HepG2 (cell line): ENCODE measurements around the gene MAMLD1. TPM values are rescaled to one million over a fixed set of nuclear protein-coding genes. Genes with fewer than 3 reads are reported as not detected.

ENCODE experiments used
- ATAC-seq: fragments of 200-7000 bp; cut with Tn5 transposase; 3 replicates; pipeline ENCODE4 v1.9.1; 2020; ENCODE audit warnings: mild to moderate bottlenecking, moderate library complexity
- BruUV-seq: library from RNA; stranded (reverse); fragments of 400-500 nt; replicated peaks from 2 replicates; lab custom pipeline; 2021; lab: Mats Ljungman, UMichigan
- CTCF ChIA-PET: fragments of 300-600 bp; formaldehyde crosslinking; extraction: SDS; loops from one replicate; lab custom pipeline; 2021; ENCODE audit warnings: low total read pairs, inconsistent platforms, low intra/inter-chr PET ratio; lab: Yijun Ruan, JAX
- POLR2A ChIA-PET: fragments of 350-600 bp; sonication (Branson Sonifier 250); formaldehyde crosslinking; loops from one replicate; lab custom pipeline; 2020; ENCODE audit warnings: antibody characterized with exemption, inconsistent platforms; lab: Yijun Ruan, JAX
- DNase-seq: peaks from one replicate; pipeline ENCODE4 v3.0.0-alpha.2; 2015; ENCODE audit warnings: low spot score
- FAIRE-seq: peaks from 3 replicates; lab custom pipeline; 2011; peaks lifted over from hg19 to GRCh38; lab: Jason Lieb, UNC
- H2AFZ ChIP-seq: one replicate; pipeline ENCODE4 v1.6.1; 2011; ENCODE audit warnings: low read length, inconsistent platforms
- H3K27ac ChIP-seq: fragments of 300-600 bp; 3 replicates; pipeline ENCODE4 v1.8.0; 2011; ENCODE audit warnings: mixed run types, mild to moderate bottlenecking, mixed read lengths, low read length, inconsistent platforms; ENCODE audit not compliant: insufficient read depth; ENCODE audit errors: extremely low read length
- H3K27me3 ChIP-seq, 2 experiments: fragments of 200-600 bp in 1 of 2; 2 replicates in 1 of 2; 3 replicates in 1 of 2; pipeline versions ENCODE4 v1.6.0 to v1.8.0; 2011; ENCODE audit warnings: low read length in 2 of 2, mild to moderate bottlenecking in 2 of 2, moderate library complexity in 2 of 2, inconsistent platforms in 1 of 2; ENCODE audit not compliant: insufficient read depth in 2 of 2, control insufficient read depth in 1 of 2
- H3K36me3 ChIP-seq, 2 experiments: fragments of 200-600 bp in 1 of 2; replicated peaks in 1 of 2; 2 replicates in 1 of 2; 3 replicates in 1 of 2; pipeline versions ENCODE4 v1.5.1 to v1.8.0; 2011; ENCODE audit warnings: low read length in 2 of 2, inconsistent platforms in 1 of 2; ENCODE audit not compliant: insufficient read depth in 2 of 2, control insufficient read depth in 1 of 2
- H3K4me1 ChIP-seq: 2 replicates; pipeline ENCODE4 v1.5.1; 2012; ENCODE audit warnings: low read length, inconsistent platforms; ENCODE audit not compliant: insufficient read depth
- H3K4me2 ChIP-seq: 2 replicates; pipeline ENCODE4 v1.6.0; 2011; ENCODE audit warnings: low read depth, low read length, inconsistent platforms
- H3K4me3 ChIP-seq, 3 experiments: fragments of 200-600 bp in 1 of 3; sonication (generic), shearing (Covaris generic) in 1 of 3; replicated peaks in 1 of 3; 2 replicates each; pipeline ENCODE4 v1.5.1; 2011 to 2016; ENCODE audit warnings: low read length in 3 of 3, inconsistent platforms in 2 of 3, low read depth in 2 of 3, mild to moderate bottlenecking in 2 of 3, control low read depth in 1 of 3, mixed read lengths in 1 of 3; ENCODE audit not compliant: insufficient read depth in 1 of 3
- H3K79me2 ChIP-seq: one replicate; pipeline ENCODE4 v1.6.1; 2011; ENCODE audit warnings: low read length, inconsistent platforms; ENCODE audit not compliant: insufficient read depth
- H3K9ac ChIP-seq: 2 replicates; pipeline ENCODE4 v1.6.0; 2011; ENCODE audit warnings: mild to moderate bottlenecking, low read depth, low read length, inconsistent platforms; ENCODE audit not compliant: insufficient read depth
- H3K9me3 ChIP-seq: 2 replicates; pipeline ENCODE4 v1.5.1; 2012; ENCODE audit warnings: mild to moderate bottlenecking, low read length
- H4K20me1 ChIP-seq: 2 replicates; pipeline ENCODE4 v1.6.0; 2011; ENCODE audit warnings: inconsistent platforms, mild to moderate bottlenecking, low read length, moderate library complexity; ENCODE audit not compliant: insufficient read depth
- ATRX ChIP-seq: sonication (generic); formaldehyde crosslinking; IDR thresholded peaks from 2 replicates; pipeline ENCODE4 v1.4.0; 2020; ENCODE audit warnings: missing genetic modification reagents, borderline replicate concordance
- ISX ChIP-seq: sonication (generic); formaldehyde crosslinking; conservative IDR thresholded peaks from 2 replicates; pipeline ENCODE4 v1.5.0; 2020; ENCODE audit warnings: missing genetic modification reagents
- KLF9 ChIP-seq: IDR thresholded peaks from 2 replicates; pipeline ENCODE4 v1.6.1; 2016; ENCODE audit warnings: low read depth
- PLRG1 ChIP-seq: fragments of 450-650 bp; conservative IDR thresholded peaks from 2 replicates; pipeline ENCODE4 v1.6.1; 2016
- RAD21 ChIP-seq: fragments of 450-650 bp; formaldehyde crosslinking; IDR thresholded peaks from 2 replicates; pipeline ENCODE4 v1.5.0; 2020; ENCODE audit warnings: mild to moderate bottlenecking
- SKI ChIP-seq: fragments of 450-650 bp; IDR thresholded peaks from one replicate; pipeline ENCODE4 v1.6.1; 2018; ENCODE audit warnings: mild to moderate bottlenecking; ENCODE audit not compliant: partially characterized antibody
- WIZ ChIP-seq: sonication (generic); formaldehyde crosslinking; IDR thresholded peaks from 2 replicates; pipeline ENCODE4 v1.5.1; 2020; ENCODE audit warnings: mild to moderate bottlenecking, missing genetic modification reagents
- ZKSCAN1 ChIP-seq: fragments of 150-350 bp; IDR thresholded peaks from 2 replicates; pipeline ENCODE4 v1.6.1; 2014; ENCODE audit warnings: low read length
- ZNF225 ChIP-seq: sonication (generic); formaldehyde crosslinking; IDR thresholded peaks from 2 replicates; pipeline ENCODE4 v1.4.0; 2020; ENCODE audit warnings: mild to moderate bottlenecking, missing genetic modification reagents
- ZNF382 ChIP-seq: sonication (generic); formaldehyde crosslinking; IDR thresholded peaks from 2 replicates; pipeline ENCODE4 v1.5.0; 2020; ENCODE audit warnings: missing genetic modification reagents, mild to moderate bottlenecking, borderline replicate concordance
- ZNF615 ChIP-seq: sonication (generic); formaldehyde crosslinking; IDR thresholded peaks from 2 replicates; pipeline ENCODE4 v1.5.0; 2020; ENCODE audit warnings: mild to moderate bottlenecking, missing genetic modification reagents, borderline replicate concordance
- ZNF629 ChIP-seq: sonication (generic); formaldehyde crosslinking; conservative IDR thresholded peaks from 2 replicates; pipeline ENCODE4 v1.5.0; 2020; ENCODE audit warnings: missing genetic modification reagents
- WGBS: methylation state at CpG from one replicate; pipeline ENCODE4 v1.1.6; 2017; ENCODE audit warnings: low lambda C conversion rate; 5-methylcytosine and 5-hydroxymethylcytosine counted together
- in situ Hi-C: cut with HindIII; loops from 2 replicates; pipeline ENCODE4 v1.10.0; 2017; ENCODE audit warnings: low pct_unique_long_range_greater_than_20kb; ENCODE audit not compliant: extremely low pct_ligation_motif_present
- intact Hi-C: fragments of 100-400 bp; cut with micrococcal nuclease; formaldehyde crosslinking; loops from one replicate; pipeline ENCODE4 v1.10.0; 2022; ENCODE audit not compliant: unreplicated experiment
- polyA plus RNA-seq, 8 experiments: library from polyadenylated mRNA; depleted of rRNA in 3 of 8; stranded (reverse) in 7 of 8; unstranded in 1 of 8; fragments of >200 nt; fragmentation: Illumina TruSeq in 4 of 8; extraction: Trizol in 4 of 8; gene quantifications; 2 replicates each; pipeline versions ENCODE4 v1.2.1 to v1.2.3, GENCODE V29; 2011 to 2016; ENCODE audit warnings: low read depth in 4 of 8, missing spikeins in 1 of 8, mixed read lengths in 1 of 8; ENCODE audit not compliant: insufficient read depth in 1 of 8
- total RNA-seq, 5 experiments: library from RNA; depleted of rRNA; stranded (reverse); fragments of >200 nt; fragmentation: Illumina TruSeq; extraction: Trizol; gene quantifications; 2 replicates each; pipeline ENCODE4 v1.2.3, GENCODE V29; 2016; ENCODE audit warnings: low read depth in 1 of 5
- TF ChIP-seq, protein P1 (sequence below): sonication (generic); formaldehyde crosslinking; IDR thresholded peaks from 2 replicates; pipeline ENCODE4 v1.8.0; 2022; ENCODE audit warnings: missing genetic modification reagents, mild to moderate bottlenecking, moderate library complexity, borderline replicate concordance
- TF ChIP-seq, protein P2 (sequence below): IDR thresholded peaks from 2 replicates; pipeline ENCODE4 v1.6.1; 2012; ENCODE audit warnings: low read length, improper control_type of control experiment
- TF ChIP-seq, protein P3 (sequence below): sonication (generic); formaldehyde crosslinking; IDR thresholded peaks from 2 replicates; pipeline ENCODE4 v1.4.0; 2020; ENCODE audit warnings: low read depth, missing genetic modification reagents
- TF ChIP-seq, protein P4 (sequence below): sonication (generic); formaldehyde crosslinking; IDR thresholded peaks from 2 replicates; pipeline ENCODE4 v1.5.0; 2020; ENCODE audit warnings: missing genetic modification reagents, mild to moderate bottlenecking, borderline replicate concordance

MAMLD1 gene
- total and polyA plus RNA-seq, 2 of the 13 experiments (the other 11 are each of a cell fraction or from before 2014, with no cell fraction given) = not detected

DNA sequence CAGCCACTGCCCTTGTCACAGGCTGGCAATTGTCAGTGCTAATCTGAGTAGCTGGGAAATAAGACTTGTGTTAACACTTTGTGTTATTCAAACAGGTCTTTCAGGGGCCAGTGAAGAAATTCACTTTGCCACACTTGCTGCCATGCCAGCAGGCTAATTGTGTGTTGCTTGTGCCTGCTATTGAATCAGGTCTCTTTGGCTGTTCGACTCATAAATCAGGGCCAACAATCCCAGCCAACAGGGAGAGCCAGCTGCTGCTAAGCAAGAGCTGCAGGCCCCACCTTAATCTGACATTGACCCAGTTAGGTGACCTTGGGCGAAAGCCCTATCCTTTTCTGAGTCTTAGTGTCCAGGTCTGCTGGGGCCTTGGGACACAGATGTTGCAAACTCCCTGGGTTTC is 28.1 kb upstream of the MAMLD1 start:
- Histone ChIP-seq H4K20me1 (no peaks in the 10 kb centered on the region), H3K79me2 (no peaks in the 10 kb centered on the region), H3K4me1 (no peaks in the 10 kb centered on the region), H3K9me3 (no peaks in the 10 kb centered on the region), H3K4me2 (no peak overlapping the region), H2AFZ (no peak overlapping the region), H3K27ac (no peak overlapping the region), H3K36me3 (no peaks in the 10 kb centered on the region), H3K27me3 (no peaks in the 10 kb centered on the region), H3K9ac (no peak overlapping the region), H3K4me3 (no peak overlapping the region)
- DNase-seq (no peak), FAIRE-seq (no peak), ATAC-seq (no peak)
- ChIA-PET CTCF (no interaction called here), POLR2A (no interaction called here)
- WGBS = 0% methylated on average over 1 of the region's 2 CpGs
- in situ Hi-C loops = no loop called here
- no TSS peak for BruUV-seq
- intact Hi-C loops = no loop called here
- TF ChIP-seq, protein P1, sequence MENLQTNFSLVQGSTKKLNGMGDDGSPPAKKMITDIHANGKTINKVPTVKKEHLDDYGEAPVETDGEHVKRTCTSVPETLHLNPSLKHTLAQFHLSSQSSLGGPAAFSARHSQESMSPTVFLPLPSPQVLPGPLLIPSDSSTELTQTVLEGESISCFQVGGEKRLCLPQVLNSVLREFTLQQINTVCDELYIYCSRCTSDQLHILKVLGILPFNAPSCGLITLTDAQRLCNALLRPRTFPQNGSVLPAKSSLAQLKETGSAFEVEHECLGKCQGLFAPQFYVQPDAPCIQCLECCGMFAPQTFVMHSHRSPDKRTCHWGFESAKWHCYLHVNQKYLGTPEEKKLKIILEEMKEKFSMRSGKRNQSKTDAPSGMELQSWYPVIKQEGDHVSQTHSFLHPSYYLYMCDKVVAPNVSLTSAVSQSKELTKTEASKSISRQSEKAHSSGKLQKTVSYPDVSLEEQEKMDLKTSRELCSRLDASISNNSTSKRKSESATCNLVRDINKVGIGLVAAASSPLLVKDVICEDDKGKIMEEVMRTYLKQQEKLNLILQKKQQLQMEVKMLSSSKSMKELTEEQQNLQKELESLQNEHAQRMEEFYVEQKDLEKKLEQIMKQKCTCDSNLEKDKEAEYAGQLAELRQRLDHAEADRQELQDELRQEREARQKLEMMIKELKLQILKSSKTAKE (CRISPR knock-in tag) = no peak
- TF ChIP-seq ZNF382 (CRISPR knock-in tag) = no peak
- TF ChIP-seq ATRX (CRISPR knock-in tag) = no peak
- no peak for TF ChIP-seq ZNF615
- no peak for TF ChIP-seq ZNF225 (CRISPR knock-in tag)
- no peak for TF ChIP-seq KLF9 (CRISPR knock-in tag)
- TF ChIP-seq, protein P2, sequence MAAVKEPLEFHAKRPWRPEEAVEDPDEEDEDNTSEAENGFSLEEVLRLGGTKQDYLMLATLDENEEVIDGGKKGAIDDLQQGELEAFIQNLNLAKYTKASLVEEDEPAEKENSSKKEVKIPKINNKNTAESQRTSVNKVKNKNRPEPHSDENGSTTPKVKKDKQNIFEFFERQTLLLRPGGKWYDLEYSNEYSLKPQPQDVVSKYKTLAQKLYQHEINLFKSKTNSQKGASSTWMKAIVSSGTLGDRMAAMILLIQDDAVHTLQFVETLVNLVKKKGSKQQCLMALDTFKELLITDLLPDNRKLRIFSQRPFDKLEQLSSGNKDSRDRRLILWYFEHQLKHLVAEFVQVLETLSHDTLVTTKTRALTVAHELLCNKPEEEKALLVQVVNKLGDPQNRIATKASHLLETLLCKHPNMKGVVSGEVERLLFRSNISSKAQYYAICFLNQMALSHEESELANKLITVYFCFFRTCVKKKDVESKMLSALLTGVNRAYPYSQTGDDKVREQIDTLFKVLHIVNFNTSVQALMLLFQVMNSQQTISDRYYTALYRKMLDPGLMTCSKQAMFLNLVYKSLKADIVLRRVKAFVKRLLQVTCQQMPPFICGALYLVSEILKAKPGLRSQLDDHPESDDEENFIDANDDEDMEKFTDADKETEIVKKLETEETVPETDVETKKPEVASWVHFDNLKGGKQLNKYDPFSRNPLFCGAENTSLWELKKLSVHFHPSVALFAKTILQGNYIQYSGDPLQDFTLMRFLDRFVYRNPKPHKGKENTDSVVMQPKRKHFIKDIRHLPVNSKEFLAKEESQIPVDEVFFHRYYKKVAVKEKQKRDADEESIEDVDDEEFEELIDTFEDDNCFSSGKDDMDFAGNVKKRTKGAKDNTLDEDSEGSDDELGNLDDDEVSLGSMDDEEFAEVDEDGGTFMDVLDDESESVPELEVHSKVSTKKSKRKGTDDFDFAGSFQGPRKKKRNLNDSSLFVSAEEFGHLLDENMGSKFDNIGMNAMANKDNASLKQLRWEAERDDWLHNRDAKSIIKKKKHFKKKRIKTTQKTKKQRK = no peak
- no peak for TF ChIP-seq ZNF629 (CRISPR knock-in tag)
- TF ChIP-seq RAD21 (CRISPR knock-in tag) = no peak
- TF ChIP-seq ISX (CRISPR knock-in tag) = no peak
- TF ChIP-seq PLRG1 = no peak
- TF ChIP-seq WIZ (CRISPR knock-in tag) = no peak
- TF ChIP-seq ZKSCAN1 = no peak
- TF ChIP-seq SKI = no peak
- TF ChIP-seq, protein P3, sequence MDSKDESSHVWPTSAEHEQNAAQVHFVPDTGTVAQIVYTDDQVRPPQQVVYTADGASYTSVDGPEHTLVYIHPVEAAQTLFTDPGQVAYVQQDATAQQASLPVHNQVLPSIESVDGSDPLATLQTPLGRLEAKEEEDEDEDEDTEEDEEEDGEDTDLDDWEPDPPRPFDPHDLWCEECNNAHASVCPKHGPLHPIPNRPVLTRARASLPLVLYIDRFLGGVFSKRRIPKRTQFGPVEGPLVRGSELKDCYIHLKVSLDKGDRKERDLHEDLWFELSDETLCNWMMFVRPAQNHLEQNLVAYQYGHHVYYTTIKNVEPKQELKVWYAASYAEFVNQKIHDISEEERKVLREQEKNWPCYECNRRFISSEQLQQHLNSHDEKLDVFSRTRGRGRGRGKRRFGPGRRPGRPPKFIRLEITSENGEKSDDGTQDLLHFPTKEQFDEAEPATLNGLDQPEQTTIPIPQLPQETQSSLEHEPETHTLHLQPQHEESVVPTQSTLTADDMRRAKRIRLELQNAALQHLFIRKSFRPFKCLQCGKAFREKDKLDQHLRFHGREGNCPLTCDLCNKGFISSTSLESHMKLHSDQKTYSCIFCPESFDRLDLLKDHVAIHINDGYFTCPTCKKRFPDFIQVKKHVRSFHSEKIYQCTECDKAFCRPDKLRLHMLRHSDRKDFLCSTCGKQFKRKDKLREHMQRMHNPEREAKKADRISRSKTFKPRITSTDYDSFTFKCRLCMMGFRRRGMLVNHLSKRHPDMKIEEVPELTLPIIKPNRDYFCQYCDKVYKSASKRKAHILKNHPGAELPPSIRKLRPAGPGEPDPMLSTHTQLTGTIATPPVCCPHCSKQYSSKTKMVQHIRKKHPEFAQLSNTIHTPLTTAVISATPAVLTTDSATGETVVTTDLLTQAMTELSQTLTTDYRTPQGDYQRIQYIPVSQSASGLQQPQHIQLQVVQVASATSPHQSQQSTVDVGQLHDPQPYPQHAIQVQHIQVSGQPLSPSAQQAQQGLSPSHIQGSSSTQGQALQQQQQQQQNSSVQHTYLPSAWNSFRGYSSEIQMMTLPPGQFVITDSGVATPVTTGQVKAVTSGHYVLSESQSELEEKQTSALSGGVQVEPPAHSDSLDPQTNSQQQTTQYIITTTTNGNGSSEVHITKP = no peak
- TF ChIP-seq, protein P4, sequence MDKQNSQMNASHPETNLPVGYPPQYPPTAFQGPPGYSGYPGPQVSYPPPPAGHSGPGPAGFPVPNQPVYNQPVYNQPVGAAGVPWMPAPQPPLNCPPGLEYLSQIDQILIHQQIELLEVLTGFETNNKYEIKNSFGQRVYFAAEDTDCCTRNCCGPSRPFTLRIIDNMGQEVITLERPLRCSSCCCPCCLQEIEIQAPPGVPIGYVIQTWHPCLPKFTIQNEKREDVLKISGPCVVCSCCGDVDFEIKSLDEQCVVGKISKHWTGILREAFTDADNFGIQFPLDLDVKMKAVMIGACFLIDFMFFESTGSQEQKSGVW (CRISPR knock-in tag) = no peak
